Thyroid gland (tissue), 4 donors: ENCODE data around the gene XRCC4. TPM values are rescaled to one million over a fixed set of nuclear protein-coding genes. Genes with fewer than 3 reads are reported as not detected.
"Not testable (repeated sequence)": the region's sequence is repeated elsewhere in the genome, so short reads cannot be mapped to it uniquely, and the experiment has no call there.

Source experiments
- DNase-seq, 2 donors: peaks; one replicate each; pipeline ENCODE4 v3.0.0-alpha.2; 2019
- H3K27ac ChIP-seq, 3 donors: fragments of 200-600 bp; sonication (generic); 1 replicate in 2 of 3; 2 replicates in 1 of 3; pipeline ENCODE4 v1.5.1; 2016 to 2019; ENCODE audit warnings: mild to moderate bottlenecking in 1 of 3, moderate library complexity in 1 of 3
- H3K27me3 ChIP-seq: fragments of 200-600 bp; sonication (generic); one replicate; pipeline ENCODE4 v1.5.1; 2019
- H3K36me3 ChIP-seq, 2 donors: fragments of 200-600 bp; sonication (generic); one replicate each; pipeline ENCODE4 v1.5.1; 2016 to 2019
- H3K4me1 ChIP-seq, 2 donors: fragments of 200-600 bp; sonication (generic); one replicate each; pipeline ENCODE4 v1.5.1; 2017 to 2019
- H3K4me3 ChIP-seq, 3 donors: fragments of 200-600 bp; sonication (generic); replicated peaks in 1 of 3; 1 replicate in 2 of 3; 2 replicates in 1 of 3; pipeline ENCODE4 v1.5.1; 2016; ENCODE audit warnings: mild to moderate bottlenecking in 1 of 3
- H3K9me3 ChIP-seq: fragments of 200-600 bp; sonication (generic); one replicate; pipeline ENCODE4 v1.5.1; 2017
- CTCF ChIP-seq, 6 experiments: fragments of 200-600 bp in 3 of 6; fragments of 450-650 bp in 3 of 6; sonication (generic) in 3 of 6; IDR thresholded peaks; one replicate each; pipeline ENCODE4 v1.5.1; 2016 to 2019; ENCODE audit warnings: antibody characterized with exemption in 6 of 6, mild to moderate bottlenecking in 2 of 6, inconsistent platforms in 1 of 6, moderate library complexity in 1 of 6
- POLR2A ChIP-seq, 2 donors: fragments of 450-650 bp; IDR thresholded peaks; one replicate each; pipeline ENCODE4 v1.6.1; 2017; ENCODE audit warnings: antibody characterized with exemption in 2 of 2, mild to moderate bottlenecking in 2 of 2, moderate library complexity in 1 of 2
- WGBS, 2 donors: methylation state at CpG; one replicate each; pipeline ENCODE4 v1.1.5; 2017; 5-methylcytosine and 5-hydroxymethylcytosine counted together
- intact Hi-C: fragments of 100-400 bp; cut with DNase I; formaldehyde crosslinking; loops from one replicate; pipeline ENCODE4 v1.15.1; 2023
- total RNA-seq, 4 donors: library from RNA; depleted of rRNA; stranded (reverse); fragments of >200 nt; gene quantifications; one replicate each; pipeline ENCODE4 v1.2.3, GENCODE V29; 2016

XRCC4 gene
- total RNA-seq, 4 donors from 2014 or later, result 6.7 to 11.6 (median 9.1) TPM

GRCh38 chr5:83256091-83256780 is 178.9 kb downstream of the XRCC4 start:
- no peaks in the 10 kb centered on the region for H3K4me1 ChIP-seq

GRCh38 chr5:83257684-83258083 is 180.3 kb downstream of the XRCC4 start:
- DNase-seq, H3K9me3 ChIP-seq, H3K27me3 ChIP-seq, H3K36me3 ChIP-seq, H3K27ac ChIP-seq, intact Hi-C loops, H3K4me3 ChIP-seq, H3K4me1 ChIP-seq: not testable (repeated sequence)
- WGBS, 2 donors, result 92 to 97% methylated on average over 2 of the region's 2 CpGs

More at GRCh38 chr5:83256091-83256780, 178.9 kb downstream of the XRCC4 start:
- Histone ChIP-seq H3K9me3 (no peaks in the 10 kb centered on the region), H3K27me3 (no peaks in the 10 kb centered on the region), H3K4me3 (no peak overlapping the region), H3K36me3 (no peaks in the 10 kb centered on the region), H3K27ac (no peak overlapping the region)
- no peak for DNase-seq
- 91 to 94% methylated on average over 2 of the region's 2 CpGs for WGBS, 2 donors
- intact Hi-C loops, result no loop called here
- no peak for TF ChIP-seq POLR2A (IDR thresholded peaks at IDR 0.05)
- TF ChIP-seq CTCF (IDR thresholded peaks at IDR 0.05), result no peak

GRCh38 chr5:83265318-83265717 is 188.0 kb downstream of the XRCC4 start:
- Histone ChIP-seq H3K36me3 (no peaks in the 10 kb centered on the region), H3K27ac (no peak overlapping the region), H3K4me3 (no peak overlapping the region), H3K9me3 (no peaks in the 10 kb centered on the region), H3K27me3 (no peaks in the 10 kb centered on the region), H3K4me1 (no peaks in the 10 kb centered on the region)
- no peak for DNase-seq
- TF ChIP-seq POLR2A (IDR thresholded peaks at IDR 0.05) (no peak), CTCF (IDR thresholded peaks at IDR 0.05) (no peak)
- WGBS, 2 donors, result 38 to 41% methylated on average over 2 of the region's 2 CpGs
- intact Hi-C loops, result no loop called here

- Histone ChIP-seq H3K27me3 (no peaks in the 10 kb centered on the region), H3K9me3 (no peaks in the 10 kb centered on the region), H3K4me1 (no peaks in the 10 kb centered on the region), H3K36me3 (no peaks in the 10 kb centered on the region), H3K27ac (no peak overlapping the region), H3K4me3 (no peak overlapping the region)
- TF ChIP-seq POLR2A (IDR thresholded peaks at IDR 0.05) (no peak), CTCF (IDR thresholded peaks at IDR 0.05) (no peak)
- no peak for DNase-seq
- 80 to 87% methylated on average over 1 of the region's 1 CpG for WGBS, 2 donors
- intact Hi-C loops, result no loop called here
These were observed 193.0 kb downstream of the XRCC4 start for GRCh38 chr5:83270311-83270710.

- WGBS, 2 donors, result 74 to 90% methylated on average over 4 of the region's 4 CpGs
- no peak overlapping the region for H3K4me3 ChIP-seq
- DNase-seq, result no peak
- no peaks in the 10 kb centered on the region for H3K36me3 ChIP-seq
- no peaks in the 10 kb centered on the region for H3K4me1 ChIP-seq
- intact Hi-C loops, result no loop called here
- TF ChIP-seq CTCF (IDR thresholded peaks at IDR 0.05) (no peak), POLR2A (IDR thresholded peaks at IDR 0.05) (no peak)
- H3K27ac ChIP-seq, result no peak overlapping the region
- H3K27me3 ChIP-seq, result no peaks in the 10 kb centered on the region
- no peaks in the 10 kb centered on the region for H3K9me3 ChIP-seq
These were observed 199.8 kb downstream of the XRCC4 start for GRCh38 chr5:83277154-83277553.
